ENCODE data around the gene KBTBD3. TPM values are rescaled to one million over a fixed set of nuclear protein-coding genes. Genes with fewer than 3 reads are reported as not detected.
A peak's percentile ranks its signal among the peaks of the same experiment; 100 is the strongest.

Gene KBTBD3
- total RNA-seq, 1 donor from 2014 or later = 4.2 TPM

DNA sequence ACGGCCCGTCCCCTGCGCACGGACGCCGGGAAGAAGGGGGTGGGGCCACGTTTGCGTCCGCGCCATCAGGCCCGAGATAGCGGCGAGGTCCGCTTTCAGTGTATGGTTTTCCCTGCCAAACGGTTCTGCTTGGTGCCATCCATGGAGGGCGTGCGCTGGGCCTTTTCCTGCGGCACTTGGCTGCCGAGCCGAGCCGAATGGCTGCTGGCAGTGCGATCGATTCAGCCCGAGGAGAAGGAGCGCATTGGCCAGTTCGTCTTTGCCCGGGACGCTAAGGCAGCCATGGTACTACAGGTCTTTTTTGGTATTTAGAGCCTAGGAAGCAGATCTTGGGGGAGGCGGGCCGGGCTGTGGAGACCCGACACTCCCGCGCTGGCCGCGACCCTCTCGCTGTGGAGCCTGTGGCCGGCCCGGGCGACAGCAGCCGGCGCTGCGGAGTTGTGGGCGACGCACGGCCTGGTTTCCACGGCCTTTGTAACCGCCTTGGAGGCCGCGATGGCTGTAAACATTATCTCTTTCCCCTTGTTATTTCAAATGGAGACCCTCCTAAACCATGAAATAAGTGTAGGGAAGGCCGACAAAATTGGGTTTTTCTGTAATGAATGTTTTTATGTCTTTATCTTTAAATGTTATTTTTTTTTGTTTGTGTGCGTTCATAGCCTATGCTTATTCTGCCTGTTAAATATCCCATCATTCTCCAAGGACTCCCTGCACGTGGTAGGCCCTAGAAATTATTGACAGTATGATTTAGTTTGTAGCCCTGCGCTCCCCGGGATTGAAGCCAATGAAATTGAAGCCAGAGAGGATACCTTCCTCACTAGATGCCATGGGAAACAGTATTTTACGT lies 685 bp upstream of the KBTBD3 start, which contains the start of gene AASDHPPT:
TSS of gene AASDHPPT (plus strand) at position 54 of the 847 bp plus-strand sequence. CDS start at position 103, 49 bp downstream.
- TF ChIP-seq CTCF (conservative IDR thresholded peaks at IDR 0.05; ENCODE audit: low read depth, low read length) = no peak
- no peak for DNase-seq (ENCODE audit: low read depth)
- H3K4me3 ChIP-seq (ENCODE audit: low read depth, low read length) = peak within 1 kb of the TSS; percentile 94

- no peak for DNase-seq (ENCODE audit: low read depth)
- peak overlapping the region; percentile 94 for H3K4me3 ChIP-seq (ENCODE audit: low read depth, low read length)
- no peak for TF ChIP-seq CTCF (conservative IDR thresholded peaks at IDR 0.05; ENCODE audit: low read depth, low read length)
Measured at GRCh38 chr11:106076171-106076918, 802 bp downstream of the KBTBD3 start.

DNA sequence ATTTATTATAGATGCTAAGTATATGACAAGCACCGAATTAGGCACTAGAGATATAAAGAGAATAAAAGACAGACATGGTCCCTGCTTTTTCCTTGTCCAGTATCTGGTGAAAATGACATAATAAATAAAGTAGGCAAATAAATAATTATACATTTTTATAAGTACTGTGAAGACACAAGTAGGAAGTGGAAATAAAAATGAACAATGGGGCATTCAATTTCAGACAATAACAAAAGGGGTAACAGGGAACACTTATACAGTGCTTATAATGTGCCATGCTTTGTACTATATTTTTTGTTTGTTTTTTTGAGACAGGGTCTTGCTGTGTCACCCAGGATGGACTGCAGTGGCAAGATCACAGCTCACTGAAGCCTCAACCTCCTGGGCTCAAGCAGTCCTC lies 4.3 kb downstream of the KBTBD3 start:
- TF ChIP-seq CTCF (conservative IDR thresholded peaks at IDR 0.05; ENCODE audit: low read depth, low read length) = no peak
- no peak overlapping the region for H3K4me3 ChIP-seq (ENCODE audit: low read depth, low read length)
- DNase-seq (ENCODE audit: low read depth) = no peak

GRCh38 chr11:106070606-106071005 lies 6.5 kb downstream of the KBTBD3 start:
- no peak overlapping the region for H3K4me3 ChIP-seq (ENCODE audit: low read depth, low read length)
- no peak for DNase-seq (ENCODE audit: low read depth)
- no peak for TF ChIP-seq CTCF (conservative IDR thresholded peaks at IDR 0.05; ENCODE audit: low read depth, low read length)

DNA sequence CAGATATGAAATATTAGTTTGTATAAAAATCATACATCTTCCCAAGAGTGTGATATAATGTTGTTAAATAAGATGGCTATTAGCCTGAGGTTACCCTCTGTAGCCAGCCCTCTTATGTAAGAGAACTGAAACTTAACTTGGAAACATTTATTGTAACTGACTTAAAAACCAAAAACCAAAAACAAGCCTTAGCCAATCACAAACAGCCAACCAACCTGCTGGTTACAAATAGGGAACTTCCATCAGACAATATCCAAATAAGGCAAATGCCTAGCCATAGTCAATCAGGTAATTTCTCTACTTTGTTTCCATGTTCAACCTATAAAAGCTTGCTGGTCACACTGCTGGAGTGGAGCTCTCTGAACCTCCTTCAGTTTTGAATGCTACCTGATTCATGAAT lies 14.1 kb downstream of the KBTBD3 start:
- TF ChIP-seq CTCF (conservative IDR thresholded peaks at IDR 0.05; ENCODE audit: low read depth, low read length) = no peak
- no peak overlapping the region for H3K4me3 ChIP-seq (ENCODE audit: low read depth, low read length)
- DNase-seq (ENCODE audit: low read depth) = no peak

- H3K4me3 ChIP-seq (ENCODE audit: low read depth, low read length) = no peak overlapping the region
- no peak for TF ChIP-seq CTCF (conservative IDR thresholded peaks at IDR 0.05; ENCODE audit: low read depth, low read length)
Measured at GRCh38 chr11:106061954-106062949, 14.9 kb downstream of the KBTBD3 start.

More at GRCh38 chr11:106061954-106062949, 14.9 kb downstream of the KBTBD3 start:
- no peak for DNase-seq (ENCODE audit: low read depth)

Measured in epithelial cell of proximal tubule (primary cell).